LNCAP (cell line): ENCODE measurements around the gene NTPCR.

ENCODE experiments used
- TF ChIP-seq, protein P1 (sequence below): fragments of 450-650 bp; IDR thresholded peaks from 2 replicates; pipeline ENCODE4 v1.5.1; 2017; ENCODE audit warnings: mild to moderate bottlenecking

The NTPCR gene

GRCh38 chr1:232985882-232986526 is 35.6 kb downstream of the NTPCR start:
- TF ChIP-seq, protein P1, sequence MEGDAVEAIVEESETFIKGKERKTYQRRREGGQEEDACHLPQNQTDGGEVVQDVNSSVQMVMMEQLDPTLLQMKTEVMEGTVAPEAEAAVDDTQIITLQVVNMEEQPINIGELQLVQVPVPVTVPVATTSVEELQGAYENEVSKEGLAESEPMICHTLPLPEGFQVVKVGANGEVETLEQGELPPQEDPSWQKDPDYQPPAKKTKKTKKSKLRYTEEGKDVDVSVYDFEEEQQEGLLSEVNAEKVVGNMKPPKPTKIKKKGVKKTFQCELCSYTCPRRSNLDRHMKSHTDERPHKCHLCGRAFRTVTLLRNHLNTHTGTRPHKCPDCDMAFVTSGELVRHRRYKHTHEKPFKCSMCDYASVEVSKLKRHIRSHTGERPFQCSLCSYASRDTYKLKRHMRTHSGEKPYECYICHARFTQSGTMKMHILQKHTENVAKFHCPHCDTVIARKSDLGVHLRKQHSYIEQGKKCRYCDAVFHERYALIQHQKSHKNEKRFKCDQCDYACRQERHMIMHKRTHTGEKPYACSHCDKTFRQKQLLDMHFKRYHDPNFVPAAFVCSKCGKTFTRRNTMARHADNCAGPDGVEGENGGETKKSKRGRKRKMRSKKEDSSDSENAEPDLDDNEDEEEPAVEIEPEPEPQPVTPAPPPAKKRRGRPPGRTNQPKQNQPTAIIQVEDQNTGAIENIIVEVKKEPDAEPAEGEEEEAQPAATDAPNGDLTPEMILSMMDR = no peak

DNA sequence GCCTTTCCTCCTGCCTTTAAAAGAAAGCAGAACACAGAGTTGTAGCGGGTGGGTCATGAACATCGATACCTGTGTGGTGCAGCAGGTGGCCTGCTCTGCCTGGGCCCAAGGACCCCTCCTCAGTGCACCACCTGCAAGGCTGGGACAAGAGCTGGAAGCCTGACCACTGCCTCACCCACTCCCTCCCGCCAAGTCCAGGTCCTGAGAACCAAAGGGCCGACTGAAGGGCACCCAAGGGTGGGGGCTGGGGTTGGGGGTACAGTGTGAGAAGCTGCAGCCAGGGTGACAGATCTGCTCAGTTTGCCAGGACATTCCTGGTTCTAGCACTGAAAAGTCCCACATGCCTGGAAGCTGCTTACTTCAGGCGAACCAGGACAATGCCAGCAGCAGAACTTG is 36.1 kb downstream of the NTPCR start:
- TF ChIP-seq, protein P1 = no peak

DNA sequence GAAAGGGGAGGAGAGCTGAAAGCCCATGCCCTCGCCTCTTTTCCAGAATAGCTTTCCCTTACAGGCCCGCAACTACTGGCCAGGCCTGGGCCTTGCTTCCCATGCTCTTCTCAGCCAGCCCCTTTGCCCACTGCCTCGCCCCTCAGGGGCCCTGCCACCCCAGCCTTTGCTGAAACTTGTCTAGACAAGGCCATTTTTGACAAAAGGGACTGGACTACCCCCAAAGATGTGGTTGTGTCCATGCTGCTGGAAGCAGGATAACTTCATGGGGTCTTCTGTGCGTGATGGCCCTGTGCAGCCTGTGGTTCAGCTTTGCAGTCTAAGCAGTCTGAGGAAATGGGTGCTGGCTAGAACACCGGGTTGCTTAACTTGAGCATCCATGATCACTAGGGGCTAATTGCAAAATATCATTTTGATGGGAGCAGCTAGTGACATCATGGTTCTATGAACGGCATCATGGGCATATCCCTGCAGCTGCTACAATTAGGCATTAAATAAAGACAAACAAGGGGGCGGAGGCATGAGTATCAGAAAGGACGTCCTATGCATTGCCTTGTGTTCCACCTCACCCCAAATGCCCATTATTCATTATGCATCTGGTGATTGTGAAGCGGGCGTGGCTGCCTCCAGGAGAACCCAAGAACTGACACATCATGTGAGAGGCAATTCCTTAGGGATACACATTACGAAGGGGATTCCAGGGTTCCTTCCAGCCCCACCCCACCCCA is 36.8 kb downstream of the NTPCR start:
- TF ChIP-seq, protein P1 = no peak

GRCh38 chr1:232987774-232988140 is 37.3 kb downstream of the NTPCR start:
- TF ChIP-seq, protein P1 = no peak

DNA sequence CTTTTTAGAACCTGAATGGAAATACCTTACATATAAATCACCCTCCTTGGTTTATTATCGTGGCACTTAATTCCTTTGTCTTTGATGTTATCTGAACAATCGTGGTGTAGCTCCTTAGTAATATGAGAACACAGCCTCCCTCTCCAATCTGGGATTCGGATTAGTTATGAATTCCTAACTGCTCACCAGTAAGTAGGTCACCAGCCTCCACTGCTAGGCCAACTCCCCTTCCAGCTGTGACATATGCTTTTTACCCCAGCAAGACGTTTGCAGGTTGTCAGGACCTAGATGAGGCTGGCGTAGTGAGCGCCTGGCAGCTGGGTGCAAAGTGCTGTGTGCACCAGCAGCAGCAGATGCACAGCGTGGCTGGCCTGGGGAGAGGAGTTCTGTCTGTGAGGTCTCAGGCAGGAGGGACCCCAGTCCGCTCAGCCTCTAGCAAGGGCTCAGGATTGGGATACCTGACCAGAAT is 38.2 kb downstream of the NTPCR start:
- TF ChIP-seq, protein P1 = no peak

DNA sequence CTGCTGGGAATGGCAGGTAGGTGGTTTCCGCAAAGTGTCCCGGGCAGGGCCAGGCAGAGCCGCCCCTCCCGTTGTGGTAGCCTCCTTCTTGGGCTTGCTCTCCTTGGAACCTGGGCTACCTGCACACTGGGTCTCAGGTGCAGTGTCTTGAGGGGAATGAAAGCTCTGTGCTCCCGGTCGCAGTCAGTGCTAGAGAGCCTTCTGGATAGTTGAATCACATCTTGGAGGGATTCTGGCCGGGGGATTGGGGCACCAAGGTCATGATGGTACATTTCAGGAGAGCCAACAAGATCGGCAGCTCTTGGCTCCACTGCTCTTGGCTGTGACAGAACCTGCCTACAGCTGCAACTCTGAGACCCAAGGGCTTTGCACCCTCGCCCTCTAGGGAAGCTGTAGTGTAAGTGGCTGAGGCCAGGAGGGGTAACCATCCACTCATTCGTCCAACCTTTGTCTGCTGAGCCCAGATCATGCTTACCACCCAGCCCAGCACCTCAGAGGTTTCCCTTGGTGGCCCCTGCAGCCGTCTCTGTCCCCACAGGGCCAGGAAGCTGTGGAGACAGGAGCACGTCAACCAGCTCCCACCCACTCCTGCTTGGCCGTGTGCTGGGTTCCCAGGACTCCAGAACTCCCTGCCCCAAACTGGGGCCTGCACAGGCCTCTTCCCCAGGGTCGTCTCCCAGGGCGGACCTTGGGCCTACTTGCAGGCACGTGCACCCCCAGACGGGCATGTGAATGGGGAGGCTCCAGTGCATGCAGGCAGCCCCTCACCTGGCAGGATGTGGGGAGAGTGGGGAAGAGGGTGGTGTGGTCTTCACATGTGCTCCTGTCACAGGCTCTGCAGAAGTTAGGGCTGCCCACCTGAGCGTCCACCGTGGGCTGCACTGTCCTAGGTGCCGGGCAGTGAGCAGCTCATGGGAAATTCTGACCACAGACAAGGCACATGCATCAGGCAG is 40.0 kb downstream of the NTPCR start:
- TF ChIP-seq, protein P1 = no peak

DNA sequence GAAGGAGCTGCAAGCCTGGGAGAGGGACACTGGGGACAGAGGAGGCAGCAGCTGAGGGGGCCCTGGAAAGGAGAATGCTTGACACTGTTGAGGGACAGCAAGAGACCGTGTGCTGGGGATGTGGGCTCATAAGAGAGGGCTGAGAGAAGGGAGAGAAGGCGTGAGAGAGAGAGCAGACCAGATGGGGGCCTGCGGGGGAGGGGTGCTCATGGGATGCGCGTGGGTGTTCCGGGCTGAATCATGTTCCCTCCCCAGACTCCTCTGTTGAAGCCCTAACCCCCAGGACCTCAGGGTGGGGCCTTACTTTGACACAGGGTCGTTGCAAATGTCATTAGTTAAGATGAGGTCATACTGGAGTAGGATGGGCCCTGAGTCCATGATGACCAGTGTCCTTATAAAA is 40.8 kb downstream of the NTPCR start:
- TF ChIP-seq, protein P1 = no peak
